Large intestine (tissue), 3 donors: ENCODE measurements around the gene RNLS. TPM values are rescaled to one million over a fixed set of nuclear protein-coding genes. Genes with fewer than 3 reads are reported as not detected.
A peak's percentile ranks its signal among the peaks of the same experiment; 100 is the strongest.

Experiments used
- DNase-seq, 2 donors: peaks; one replicate each; pipeline versions ENCODE4 v3.0.0 to v3.0.0-alpha.2; 2013
- H3K27ac ChIP-seq: one replicate; pipeline ENCODE4 v1.5.1; 2013; ENCODE audit warnings: low read length
- H3K27me3 ChIP-seq: 2 replicates; pipeline ENCODE4 v1.6.1; 2013; ENCODE audit warnings: low read length; ENCODE audit not compliant: control insufficient read depth, insufficient read depth
- H3K36me3 ChIP-seq: 2 replicates; pipeline ENCODE4 v1.6.1; 2013; ENCODE audit warnings: low read length; ENCODE audit not compliant: control insufficient read depth, insufficient read depth
- H3K4me1 ChIP-seq: one replicate; pipeline ENCODE4 v1.6.1; 2013; ENCODE audit warnings: low read length; ENCODE audit not compliant: control insufficient read depth, insufficient read depth
- H3K4me3 ChIP-seq: one replicate; pipeline ENCODE4 v1.5.1; 2013; ENCODE audit warnings: low read length
- H3K9me3 ChIP-seq: one replicate; pipeline ENCODE4 v1.6.1; 2013; ENCODE audit warnings: mild to moderate bottlenecking, low read depth, low read length, moderate library complexity; ENCODE audit not compliant: control insufficient read depth
- WGBS: methylation state at CpG from one replicate; pipeline ENCODE4 v1.1.5; 2013; ENCODE audit warnings: low lambda C conversion rate; ENCODE audit not compliant: insufficient coverage; 5-methylcytosine and 5-hydroxymethylcytosine counted together
- polyA plus RNA-seq: library from polyadenylated mRNA; unstranded; fragments of 120-200 nt; gene quantifications from one replicate; pipeline ENCODE4 v1.2.1, GENCODE V29; 2013

Gene RNLS
- polyA plus RNA-seq, 1 donor, result 19.5 TPM

- WGBS, result 83% methylated on average over 2 of the region's 3 CpGs
- peak; percentile 49 to 65 for DNase-seq
- H3K27me3 ChIP-seq, result no peaks in the 10 kb centered on the region
- no peak overlapping the region for H3K27ac ChIP-seq
- peaks cover 3% of the 10 kb centered on the region for H3K4me1 ChIP-seq
- H3K9me3 ChIP-seq, result no peaks in the 10 kb centered on the region
- no peaks in the 10 kb centered on the region for H3K36me3 ChIP-seq
- no peak overlapping the region for H3K4me3 ChIP-seq
Measured at GRCh38 chr10:88525371-88526069, 57.6 kb downstream of the RNLS start.

DNA sequence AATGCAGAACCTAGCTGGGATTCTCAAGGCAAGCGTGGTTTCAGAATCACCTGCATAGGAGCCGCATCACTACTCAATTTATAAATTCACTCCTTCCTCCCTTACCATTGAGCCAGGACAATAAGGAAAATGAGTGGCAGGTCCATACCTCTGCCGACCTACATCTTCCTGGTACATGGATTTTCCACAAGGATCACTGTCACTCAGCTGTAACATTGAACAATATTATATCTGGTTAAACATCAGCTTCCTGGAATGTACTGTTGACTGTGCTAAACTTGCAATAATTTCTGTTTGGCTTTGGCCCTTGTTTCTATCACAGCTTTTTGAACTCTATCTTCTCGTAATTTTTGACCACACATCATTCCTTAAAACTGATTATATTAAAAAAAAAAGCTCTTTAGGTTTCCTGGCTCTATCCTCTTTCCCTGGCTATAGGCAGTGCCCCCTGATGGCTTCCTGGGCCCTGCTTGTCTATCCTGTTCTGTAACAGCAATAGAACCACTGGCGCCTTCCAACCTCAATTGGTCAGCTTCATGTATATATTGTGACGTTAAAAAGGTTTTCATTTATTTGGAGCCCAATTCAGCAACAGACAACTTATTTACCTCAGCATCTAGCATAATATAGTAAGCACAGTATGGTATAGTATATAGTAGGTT lies 59.2 kb downstream of the RNLS start:
- 78% methylated on average over 1 of the region's 6 CpGs for WGBS
- no peaks in the 10 kb centered on the region for H3K27me3 ChIP-seq
- no peaks in the 10 kb centered on the region for H3K9me3 ChIP-seq
- H3K27ac ChIP-seq, result no peak overlapping the region
- no peaks in the 10 kb centered on the region for H3K36me3 ChIP-seq
- H3K4me1 ChIP-seq, result peaks cover 3% of the 10 kb centered on the region
- H3K4me3 ChIP-seq, result no peak overlapping the region
- DNase-seq, result no peak

GRCh38 chr10:88522715-88523114 lies 60.4 kb downstream of the RNLS start:
- WGBS, result no CpG with 5 or more reads among the region's 1 CpG
- DNase-seq, result no peak
- no peaks in the 10 kb centered on the region for H3K36me3 ChIP-seq
- H3K4me3 ChIP-seq, result no peak overlapping the region
- H3K27me3 ChIP-seq, result no peaks in the 10 kb centered on the region
- H3K27ac ChIP-seq, result no peak overlapping the region
- no peaks in the 10 kb centered on the region for H3K9me3 ChIP-seq
- peaks cover 3% of the 10 kb centered on the region for H3K4me1 ChIP-seq

DNA sequence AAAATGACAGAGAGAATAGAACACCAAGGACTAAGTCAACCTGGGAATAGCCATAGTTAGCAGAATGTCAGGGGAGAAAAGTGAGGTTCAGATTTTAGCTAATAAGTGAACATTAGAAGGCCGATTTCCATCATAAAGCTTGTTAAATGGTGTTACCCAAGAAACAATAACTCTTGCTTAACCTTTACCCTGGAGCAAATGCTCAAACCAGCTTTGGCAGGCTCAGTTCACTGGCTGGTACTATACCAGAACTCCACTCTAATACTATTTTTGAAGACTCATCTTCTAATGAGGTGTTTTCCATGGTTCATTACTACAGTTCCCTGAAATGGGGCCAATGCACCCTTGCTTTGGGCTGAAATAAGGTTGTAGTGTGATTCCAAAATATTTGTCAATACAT lies 61.3 kb downstream of the RNLS start:
- WGBS, result no CpG with 5 or more reads among the region's 1 CpG

DNA sequence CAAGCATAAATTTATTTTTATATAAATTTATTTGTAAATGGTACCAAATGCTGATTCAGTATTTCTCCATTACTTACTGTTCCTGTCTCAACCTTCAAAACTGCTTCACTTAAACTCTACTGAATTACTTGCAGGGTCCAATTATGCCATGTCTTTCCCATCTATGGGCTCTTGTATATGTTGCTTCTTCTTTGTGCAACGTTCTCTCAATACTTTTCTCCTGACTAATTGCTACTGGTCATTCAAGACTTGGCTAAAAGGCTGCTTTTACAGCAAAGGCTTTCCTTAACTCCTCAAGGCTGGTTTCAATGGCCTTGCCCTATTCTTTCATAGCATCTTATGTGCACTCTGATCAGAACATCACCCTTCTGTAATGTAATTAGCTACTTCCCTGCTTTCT lies 67.9 kb downstream of the RNLS start:
- no peak overlapping the region for H3K27ac ChIP-seq
- no peaks in the 10 kb centered on the region for H3K4me1 ChIP-seq
- no peaks in the 10 kb centered on the region for H3K9me3 ChIP-seq
- DNase-seq, result no peak
- WGBS, result no CpG with 5 or more reads among the region's 1 CpG
- no peaks in the 10 kb centered on the region for H3K27me3 ChIP-seq
- no peak overlapping the region for H3K4me3 ChIP-seq
- no peaks in the 10 kb centered on the region for H3K36me3 ChIP-seq

More for the DNA sequence above, 61.3 kb downstream of the RNLS start:
- no peak overlapping the region for H3K4me3 ChIP-seq
- H3K9me3 ChIP-seq, result no peaks in the 10 kb centered on the region
- no peak for DNase-seq
- H3K27me3 ChIP-seq, result no peaks in the 10 kb centered on the region
- H3K4me1 ChIP-seq, result peaks cover 3% of the 10 kb centered on the region
- H3K27ac ChIP-seq, result no peak overlapping the region
- H3K36me3 ChIP-seq, result no peaks in the 10 kb centered on the region

- Histone ChIP-seq H3K36me3 (no peaks in the 10 kb centered on the region), H3K9me3 (no peaks in the 10 kb centered on the region), H3K27me3 (no peaks in the 10 kb centered on the region), H3K27ac (no peak overlapping the region), H3K4me1 (no peaks in the 10 kb centered on the region), H3K4me3 (no peak overlapping the region)
- WGBS, result 60% methylated on average over 1 of the region's 2 CpGs
- no peak for DNase-seq
Measured at GRCh38 chr10:88512599-88512998, 70.5 kb downstream of the RNLS start.

- Histone ChIP-seq H3K36me3 (no peaks in the 10 kb centered on the region), H3K4me1 (no peaks in the 10 kb centered on the region), H3K4me3 (no peak overlapping the region), H3K27ac (no peak overlapping the region), H3K27me3 (no peaks in the 10 kb centered on the region), H3K9me3 (no peaks in the 10 kb centered on the region)
- DNase-seq, result no peak
- WGBS, result no CpG with 5 or more reads among the region's 3 CpGs
Measured at GRCh38 chr10:88508796-88509195, 74.3 kb downstream of the RNLS start.

DNA sequence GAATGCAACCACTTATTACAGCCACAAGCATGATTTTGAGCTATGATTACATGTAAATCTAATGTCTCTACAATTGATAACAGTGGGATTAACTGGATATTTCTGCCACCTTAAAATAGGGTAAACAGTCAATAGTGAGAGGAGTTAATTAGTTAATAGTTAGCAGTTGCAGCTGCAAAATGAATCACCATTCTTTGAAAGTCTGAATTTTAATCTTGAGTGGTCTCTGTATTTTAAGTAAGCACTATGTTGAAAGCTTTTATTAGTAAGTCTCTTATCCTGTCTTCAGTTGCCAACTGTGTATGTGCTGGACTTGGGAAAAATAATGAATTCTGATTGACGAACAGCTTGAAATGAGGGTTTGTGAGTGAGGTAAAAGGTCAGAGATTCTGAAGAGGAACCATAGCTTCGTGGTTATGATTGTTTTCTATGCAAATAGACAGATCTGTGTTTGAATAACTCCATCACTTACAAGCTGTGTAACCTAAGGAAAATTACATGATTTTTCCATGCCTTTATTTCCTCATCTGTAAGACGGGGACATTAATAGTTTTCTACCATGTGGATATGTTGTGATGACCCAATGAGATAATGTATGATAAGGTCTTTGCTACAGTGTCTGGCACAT lies 75.2 kb downstream of the RNLS start:
- DNase-seq, result no peak
- Histone ChIP-seq H3K4me3 (no peak overlapping the region), H3K27ac (no peak overlapping the region), H3K27me3 (no peaks in the 10 kb centered on the region), H3K9me3 (no peaks in the 10 kb centered on the region), H3K4me1 (no peaks in the 10 kb centered on the region), H3K36me3 (no peaks in the 10 kb centered on the region)
- 56% methylated on average over 2 of the region's 3 CpGs for WGBS

- no peaks in the 10 kb centered on the region for H3K9me3 ChIP-seq
- no peaks in the 10 kb centered on the region for H3K36me3 ChIP-seq
- no peaks in the 10 kb centered on the region for H3K4me1 ChIP-seq
- no peak overlapping the region for H3K27ac ChIP-seq
- H3K27me3 ChIP-seq, result no peaks in the 10 kb centered on the region
- no peak for DNase-seq
- no peak overlapping the region for H3K4me3 ChIP-seq
- no CpG with 5 or more reads among the region's 1 CpG for WGBS
Measured at GRCh38 chr10:88507404-88507803, 75.7 kb downstream of the RNLS start.

GRCh38 chr10:88505680-88506215 lies 77.4 kb downstream of the RNLS start:
- H3K4me1 ChIP-seq, result no peaks in the 10 kb centered on the region
- H3K27me3 ChIP-seq, result no peaks in the 10 kb centered on the region
- no peak overlapping the region for H3K4me3 ChIP-seq
- WGBS, result no CpG with 5 or more reads among the region's 1 CpG
- no peak for DNase-seq
- H3K9me3 ChIP-seq, result no peaks in the 10 kb centered on the region
- H3K36me3 ChIP-seq, result no peaks in the 10 kb centered on the region
- no peak overlapping the region for H3K27ac ChIP-seq
